Parathyroid adenoma (tissue), 2 donors: ENCODE results near the gene SPSB1.

Experiments used
- H2AFZ ChIP-seq: fragments of 300-600 bp; sonication (generic); one replicate; pipeline ENCODE4 v1.7.0; 2017; ENCODE audit warnings: antibody characterized with exemption, mild to moderate bottlenecking
- H3K27ac ChIP-seq: fragments of 300-600 bp; sonication (generic); one replicate; pipeline ENCODE4 v1.7.0; 2017
- H3K27me3 ChIP-seq: fragments of 300-600 bp; sonication (generic); one replicate; pipeline ENCODE4 v1.7.0; 2017; ENCODE audit warnings: low read length; ENCODE audit not compliant: control insufficient read depth, insufficient read depth
- H3K36me3 ChIP-seq: fragments of 300-600 bp; sonication (generic); one replicate; pipeline ENCODE4 v1.7.0; 2017; ENCODE audit warnings: low read length; ENCODE audit not compliant: control insufficient read depth, insufficient read depth
- H3K4me1 ChIP-seq: fragments of 300-600 bp; sonication (generic); one replicate; pipeline ENCODE4 v1.7.0; 2017; ENCODE audit warnings: control low read depth
- H3K4me2 ChIP-seq: fragments of 300-600 bp; sonication (generic); one replicate; pipeline ENCODE4 v1.7.0; 2017; ENCODE audit warnings: low read length
- H3K4me3 ChIP-seq: fragments of 300-600 bp; sonication (generic); one replicate; pipeline ENCODE4 v1.7.0; 2017; ENCODE audit warnings: low read depth, low read length
- H3K79me2 ChIP-seq: fragments of 300-600 bp; sonication (generic); one replicate; pipeline ENCODE4 v1.7.0; 2017; ENCODE audit warnings: control low read depth
- H3K9ac ChIP-seq: fragments of 300-600 bp; sonication (generic); one replicate; pipeline ENCODE4 v1.7.0; 2017; ENCODE audit warnings: mild to moderate bottlenecking
- H3K9me3 ChIP-seq: fragments of 300-600 bp; sonication (generic); one replicate; pipeline ENCODE4 v1.7.0; 2017; ENCODE audit warnings: low read length; ENCODE audit not compliant: control insufficient read depth
- TF ChIP-seq, protein P1 (sequence below): fragments of 300-600 bp; sonication (generic); IDR thresholded peaks from one replicate; pipeline ENCODE4 v1.7.0; 2017; ENCODE audit warnings: antibody characterized with exemption, mild to moderate bottlenecking
- donor health status: primary hyperparathyroidism.

Gene SPSB1

DNA sequence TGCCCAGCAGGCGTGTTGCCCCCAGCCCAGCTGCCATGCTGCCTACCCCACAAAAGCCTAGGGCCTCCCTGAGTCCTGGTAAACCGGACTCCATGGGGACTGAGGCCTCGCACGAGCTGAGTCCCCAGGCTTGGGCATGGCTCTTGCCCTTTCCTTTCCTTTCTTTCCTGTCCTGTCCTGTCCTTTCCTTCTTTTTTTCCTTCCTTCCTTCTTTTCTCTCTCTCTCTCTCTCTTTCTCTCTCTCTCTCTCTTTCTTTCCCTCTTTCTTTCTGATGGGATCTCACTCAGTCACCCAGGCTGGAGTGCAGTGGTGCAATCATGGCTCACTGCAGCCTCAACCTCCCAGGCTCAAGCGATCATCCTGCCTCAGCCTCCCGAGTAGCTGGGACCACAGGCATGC lies 104.4 kb downstream of the SPSB1 start:
- H3K9ac ChIP-seq, result no peak overlapping the region
- no peak overlapping the region for H3K4me3 ChIP-seq
- no peak overlapping the region for H2AFZ ChIP-seq
- H3K79me2 ChIP-seq, result no peaks in the 10 kb centered on the region
- TF ChIP-seq, protein P1, sequence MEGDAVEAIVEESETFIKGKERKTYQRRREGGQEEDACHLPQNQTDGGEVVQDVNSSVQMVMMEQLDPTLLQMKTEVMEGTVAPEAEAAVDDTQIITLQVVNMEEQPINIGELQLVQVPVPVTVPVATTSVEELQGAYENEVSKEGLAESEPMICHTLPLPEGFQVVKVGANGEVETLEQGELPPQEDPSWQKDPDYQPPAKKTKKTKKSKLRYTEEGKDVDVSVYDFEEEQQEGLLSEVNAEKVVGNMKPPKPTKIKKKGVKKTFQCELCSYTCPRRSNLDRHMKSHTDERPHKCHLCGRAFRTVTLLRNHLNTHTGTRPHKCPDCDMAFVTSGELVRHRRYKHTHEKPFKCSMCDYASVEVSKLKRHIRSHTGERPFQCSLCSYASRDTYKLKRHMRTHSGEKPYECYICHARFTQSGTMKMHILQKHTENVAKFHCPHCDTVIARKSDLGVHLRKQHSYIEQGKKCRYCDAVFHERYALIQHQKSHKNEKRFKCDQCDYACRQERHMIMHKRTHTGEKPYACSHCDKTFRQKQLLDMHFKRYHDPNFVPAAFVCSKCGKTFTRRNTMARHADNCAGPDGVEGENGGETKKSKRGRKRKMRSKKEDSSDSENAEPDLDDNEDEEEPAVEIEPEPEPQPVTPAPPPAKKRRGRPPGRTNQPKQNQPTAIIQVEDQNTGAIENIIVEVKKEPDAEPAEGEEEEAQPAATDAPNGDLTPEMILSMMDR, result no peak
- H3K27ac ChIP-seq, result no peak overlapping the region
- H3K9me3 ChIP-seq, result no peaks in the 10 kb centered on the region
- H3K27me3 ChIP-seq, result no peaks in the 10 kb centered on the region
- no peak overlapping the region for H3K4me2 ChIP-seq
- no peaks in the 10 kb centered on the region for H3K36me3 ChIP-seq
- peaks cover under 1% of the 10 kb centered on the region for H3K4me1 ChIP-seq

DNA sequence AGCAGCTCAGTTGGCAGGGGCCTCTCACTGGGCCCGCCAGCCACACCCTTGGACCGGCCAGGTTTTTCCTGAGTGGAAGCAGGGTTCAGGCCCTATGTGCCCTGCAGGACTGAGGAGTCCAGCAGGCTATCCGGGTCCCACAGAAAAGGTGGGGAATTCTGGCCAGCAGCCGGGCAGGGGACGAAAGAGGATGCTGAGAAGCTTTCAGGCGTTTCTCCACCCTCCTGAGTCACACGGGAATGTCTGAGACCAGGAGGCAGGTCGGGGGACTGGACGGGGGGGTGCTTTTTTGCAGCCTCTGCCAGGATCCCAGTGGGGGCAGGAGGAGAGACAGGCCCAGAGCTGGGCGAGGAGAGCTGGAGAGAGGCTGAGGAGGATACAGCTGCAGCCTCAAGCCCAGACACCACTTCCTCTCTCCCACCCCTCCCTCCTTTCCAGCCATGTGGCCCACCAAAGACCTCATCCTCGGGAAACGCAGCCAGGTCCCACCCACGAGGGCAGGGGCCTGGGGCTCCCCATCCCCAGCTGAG lies 105.4 kb downstream of the SPSB1 start:
- Histone ChIP-seq H3K4me1 (no peaks in the 10 kb centered on the region), H3K36me3 (no peaks in the 10 kb centered on the region), H3K4me3 (no peak overlapping the region), H3K9ac (no peak overlapping the region), H3K9me3 (no peaks in the 10 kb centered on the region), H3K79me2 (no peaks in the 10 kb centered on the region), H3K4me2 (no peak overlapping the region), H3K27me3 (no peaks in the 10 kb centered on the region), H2AFZ (no peak overlapping the region), H3K27ac (no peak overlapping the region)
- TF ChIP-seq, protein P1, result no peak

DNA sequence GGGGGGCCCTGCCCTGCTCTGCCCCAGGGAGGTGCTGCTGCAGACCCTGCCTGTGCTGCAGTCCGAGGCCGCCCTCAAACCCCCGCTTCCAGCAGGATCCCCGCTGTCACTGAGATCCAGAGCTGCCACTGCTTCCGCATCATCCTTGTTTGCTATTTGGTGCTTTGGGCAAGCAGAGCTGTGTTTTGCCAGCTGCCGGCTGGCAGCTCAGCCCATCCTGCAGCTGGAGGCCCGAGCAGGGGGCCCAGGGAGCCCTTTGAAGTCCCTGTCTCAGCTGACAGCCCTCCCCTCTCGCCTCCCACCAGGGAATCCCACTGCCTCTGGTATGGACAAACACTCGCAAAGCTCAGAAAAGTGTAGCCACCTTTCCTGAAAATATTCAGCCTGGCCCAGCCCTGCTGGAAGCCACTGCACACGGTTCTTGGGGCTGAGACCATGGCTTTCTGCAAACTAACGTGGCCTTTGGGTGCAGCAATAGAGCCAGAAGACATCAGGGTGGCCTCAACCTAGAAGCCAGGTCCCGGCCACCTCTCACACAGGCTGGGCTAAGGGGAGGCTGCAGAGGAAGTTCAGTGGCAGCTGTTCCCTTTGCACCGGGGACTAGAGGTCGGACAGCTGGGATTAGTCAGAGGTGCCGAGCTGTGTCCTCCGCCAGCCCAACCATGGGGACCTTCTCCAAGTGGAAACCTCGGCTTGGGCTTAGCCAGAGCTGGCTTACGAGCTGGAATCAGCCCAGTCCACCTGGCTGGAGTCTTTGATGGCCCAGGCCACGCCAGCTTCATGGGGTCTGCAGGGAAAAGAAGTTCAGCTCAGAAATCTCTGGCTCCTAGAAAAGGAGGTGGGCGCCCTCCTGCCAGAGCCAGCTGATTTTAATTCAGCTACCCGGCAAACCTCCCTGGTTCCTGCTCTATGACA lies 107.1 kb downstream of the SPSB1 start:
- Histone ChIP-seq H3K4me1 (no peaks in the 10 kb centered on the region), H3K27ac (no peak overlapping the region), H3K27me3 (no peaks in the 10 kb centered on the region), H3K4me3 (no peak overlapping the region), H3K9ac (no peak overlapping the region), H3K36me3 (no peaks in the 10 kb centered on the region), H3K79me2 (no peaks in the 10 kb centered on the region), H2AFZ (peak overlapping the region; percentile 5), H3K4me2 (peak overlapping the region; percentile 1), H3K9me3 (no peaks in the 10 kb centered on the region)
- TF ChIP-seq, protein P1, result no peak

DNA sequence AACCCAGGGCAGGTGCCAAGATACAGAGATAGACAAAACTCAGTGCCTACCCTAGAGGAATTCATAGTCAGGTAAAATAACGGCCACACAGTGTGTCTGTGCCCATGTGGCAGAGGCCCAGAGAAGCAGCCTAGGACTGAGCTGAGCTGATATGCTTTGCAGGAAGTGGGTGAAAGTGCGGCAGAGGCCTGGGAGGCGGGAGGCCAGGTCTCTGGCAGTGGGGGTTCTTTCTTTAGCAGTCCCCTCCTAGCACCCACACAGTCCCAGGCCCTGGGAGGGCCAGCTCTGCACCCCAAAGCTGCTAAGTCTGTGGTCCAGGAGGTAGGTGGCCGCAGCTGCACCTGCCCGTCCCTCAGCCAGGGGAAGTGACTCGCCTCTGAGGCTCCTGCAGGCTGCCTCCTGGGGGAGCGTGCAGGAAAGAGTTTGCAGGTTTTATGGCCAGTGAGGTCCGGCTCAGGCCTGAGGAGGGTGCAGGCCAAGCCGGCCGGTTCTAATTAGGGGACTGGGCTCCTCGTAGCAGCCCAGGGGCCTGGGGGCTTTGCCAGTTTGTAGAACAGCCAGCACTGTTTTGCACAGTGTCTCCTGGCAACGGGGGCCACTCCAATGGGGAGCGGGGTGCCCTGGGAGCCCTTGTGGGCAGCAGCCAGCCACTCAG lies 107.9 kb downstream of the SPSB1 start:
- Histone ChIP-seq H3K79me2 (no peaks in the 10 kb centered on the region), H3K4me3 (no peak overlapping the region), H3K4me1 (no peaks in the 10 kb centered on the region), H3K9me3 (no peaks in the 10 kb centered on the region), H3K36me3 (no peaks in the 10 kb centered on the region), H3K4me2 (no peak overlapping the region), H2AFZ (no peak overlapping the region), H3K9ac (no peak overlapping the region), H3K27ac (no peak overlapping the region), H3K27me3 (no peaks in the 10 kb centered on the region)
- TF ChIP-seq, protein P1, result no peak
